Heart right ventricle (tissue), 16 donors: ENCODE data around the gene RBMS3. TPM values are rescaled to one million over a fixed set of nuclear protein-coding genes. Genes with fewer than 3 reads are reported as not detected.

ENCODE experiments used
- ATAC-seq, 8 donors: fragments of 200-7000 bp; cut with Tn5 transposase; one replicate each; pipeline ENCODE4 v1.9.1; 2020; ENCODE audit warnings: mild to moderate bottlenecking in 8 of 8, moderate library complexity in 8 of 8, moderate number of reproducible peaks in 1 of 8
- DNase-seq, 2 donors: peaks; one replicate each; pipeline ENCODE4 v3.0.0-alpha.2; 2020
- H3K27ac ChIP-seq, 10 donors: fragments of 200-600 bp; sonication (generic) in 2 of 10; one replicate each; pipeline versions ENCODE4 v1.5.0 to v1.8.0; 2020 to 2022; ENCODE audit warnings: mild to moderate bottlenecking in 3 of 10
- H3K27me3 ChIP-seq, 7 donors: fragments of 200-600 bp; one replicate each; pipeline ENCODE4 v1.8.0; 2021 to 2022; ENCODE audit warnings: mild to moderate bottlenecking in 2 of 7
- H3K36me3 ChIP-seq, 9 donors: fragments of 200-600 bp; sonication (generic) in 1 of 9; one replicate each; pipeline versions ENCODE4 v1.5.0 to v1.8.0; 2020 to 2022; ENCODE audit warnings: mild to moderate bottlenecking in 2 of 9
- H3K4me1 ChIP-seq, 9 donors: fragments of 200-600 bp; sonication (generic) in 1 of 9; one replicate each; pipeline versions ENCODE4 v1.5.0 to v1.8.0; 2020 to 2022; ENCODE audit warnings: mild to moderate bottlenecking in 4 of 9
- H3K4me3 ChIP-seq, 10 donors: fragments of 200-600 bp; sonication (generic) in 2 of 10; one replicate each; pipeline versions ENCODE4 v1.5.0 to v1.8.0; 2020 to 2022; ENCODE audit warnings: mild to moderate bottlenecking in 7 of 10, moderate library complexity in 2 of 10
- H3K9me3 ChIP-seq, 11 donors: fragments of 200-600 bp in 10 of 11; sonication (generic) in 2 of 11; one replicate each; pipeline versions ENCODE4 v1.5.0 to v1.8.0; 2013 to 2022; ENCODE audit warnings: mild to moderate bottlenecking in 2 of 11, control low read depth in 1 of 11, moderate library complexity in 1 of 11
- WGBS, 2 donors: extraction: QIAGEN DNeasy Blood & Tissue Kit; methylation state at CpG; one replicate each; pipeline ENCODE4 v1.1.7; 2013; ENCODE audit warnings: inconsistent platforms in 1 of 2; 5-methylcytosine and 5-hydroxymethylcytosine counted together
- intact Hi-C, 10 donors: fragments of 100-400 bp; cut with DNase I; formaldehyde crosslinking; loops; one replicate each; pipeline versions ENCODE4 v1.11.1 to v1.14.2; 2022
- polyA plus RNA-seq, 2 donors: library from polyadenylated mRNA; stranded (reverse); fragments of 200-250 nt; gene quantifications; one replicate each; pipeline ENCODE4 v1.2.3, GENCODE V29; 2013
- total RNA-seq, 10 donors: library from RNA; stranded (reverse); fragmentation: NEBNext Ultra II Directional in 3 of 10; extraction: Animal tissue kit (Norgen Biotek cat#: 25700) in 3 of 10; gene quantifications; one replicate each; pipeline versions ENCODE4 v1.2.1 to v1.2.4, GENCODE V29; 2021 to 2023
- TF ChIP-seq, protein P1 (sequence below), 9 donors: fragments of 200-600 bp; sonication (generic) in 2 of 9; IDR thresholded peaks; one replicate each; pipeline versions ENCODE4 v1.5.0 to v1.8.0; 2021 to 2022; ENCODE audit warnings: antibody characterized with exemption in 9 of 9, mild to moderate bottlenecking in 5 of 9, moderate library complexity in 1 of 9
- donor health status: Arrhythmogenic right ventricular cardiomyopathy.
- donor health status: ischemic (EF 13 %, LVEDD 7.1; RV severe dilation, severe dysfunction).
- donor health status: healthy with polysubstance abuse.
- donor health status: DM: no; HTN: yes; CAD: no.
- donor health status: DM: no; HTN: no; CAD: no.
- donor health status: ischemic (EF 25% LVEDD 6.9; RV normal size, moderate dysfunction).
- donor health status: ischemic (EF 25% LVEDD 5.7; RV mildly dilated, moderate dysfunction).
- donor health status: healthy.
- donor health status: DM: yes; HTN: yes; CAD: no.
- donor health status: Ischemic cardiomyopathy.
- donor health status: ischemic (EF 35%, LVEDD 5.7; RV mildly dilated, moderate dysfunction).
- donor health status: nonischemic (EF 11% LVEDD 7.7; RV severe dilation, severe dysfunction).
- donor health status: DM: yes; HTN: yes; CAD: no.
- donor health status: PGD.
- donor health status: ischemic (EF 29% LVEDD 5.4; RV normal size, mild dysfunction).
- donor health status: nonischemic (EF 23%, LVEDD 6.1; RV moderate dilation, normal function).

Gene RBMS3
- total and polyA plus RNA-seq, 12 donors = 3.2 to 41.1 (median 26.4) TPM

DNA sequence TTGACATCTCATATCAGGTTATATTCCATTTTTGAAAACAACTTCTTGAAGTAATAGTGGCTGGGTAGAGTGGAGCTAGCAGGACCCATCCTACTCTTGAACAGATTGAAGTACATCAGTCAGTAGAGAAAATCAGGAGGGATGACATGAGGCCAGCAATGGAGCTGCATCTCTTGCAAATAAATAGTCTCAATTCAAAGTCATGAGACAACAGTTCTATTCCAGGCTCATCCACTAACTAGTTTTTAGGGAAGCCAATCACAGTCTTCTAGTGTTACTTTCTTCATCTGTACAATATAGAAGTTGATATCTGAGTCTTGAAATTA lies 477.2 kb downstream of the RBMS3 start:
- no peak overlapping the region for H3K4me3 ChIP-seq
- H3K27me3 ChIP-seq = no peaks in the 10 kb centered on the region
- H3K36me3 ChIP-seq = no peaks in the 10 kb centered on the region
- H3K4me1 ChIP-seq = peaks cover 11 to 52% (median 43%) of the 10 kb centered on the region in 9 donors
- TF ChIP-seq, protein P1, sequence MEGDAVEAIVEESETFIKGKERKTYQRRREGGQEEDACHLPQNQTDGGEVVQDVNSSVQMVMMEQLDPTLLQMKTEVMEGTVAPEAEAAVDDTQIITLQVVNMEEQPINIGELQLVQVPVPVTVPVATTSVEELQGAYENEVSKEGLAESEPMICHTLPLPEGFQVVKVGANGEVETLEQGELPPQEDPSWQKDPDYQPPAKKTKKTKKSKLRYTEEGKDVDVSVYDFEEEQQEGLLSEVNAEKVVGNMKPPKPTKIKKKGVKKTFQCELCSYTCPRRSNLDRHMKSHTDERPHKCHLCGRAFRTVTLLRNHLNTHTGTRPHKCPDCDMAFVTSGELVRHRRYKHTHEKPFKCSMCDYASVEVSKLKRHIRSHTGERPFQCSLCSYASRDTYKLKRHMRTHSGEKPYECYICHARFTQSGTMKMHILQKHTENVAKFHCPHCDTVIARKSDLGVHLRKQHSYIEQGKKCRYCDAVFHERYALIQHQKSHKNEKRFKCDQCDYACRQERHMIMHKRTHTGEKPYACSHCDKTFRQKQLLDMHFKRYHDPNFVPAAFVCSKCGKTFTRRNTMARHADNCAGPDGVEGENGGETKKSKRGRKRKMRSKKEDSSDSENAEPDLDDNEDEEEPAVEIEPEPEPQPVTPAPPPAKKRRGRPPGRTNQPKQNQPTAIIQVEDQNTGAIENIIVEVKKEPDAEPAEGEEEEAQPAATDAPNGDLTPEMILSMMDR (IDR thresholded peaks at IDR 0.05) = no peak
- no peaks in the 10 kb centered on the region for H3K9me3 ChIP-seq
- H3K27ac ChIP-seq = peak overlapping the region in 9 of 10 donors; percentile 62 to 88 (median 80)
- intact Hi-C loops = loop anchor here in 5 of 10 donors (2.0 to 10.0 kb wide), 7 partner anchors 61 to 477 kb away; partner anchors contain the start of gene RBMS3 (in 1 of the 5)
- no peak for DNase-seq
- ATAC-seq = peak in 2 of 8 donors; percentile 2 to 14

DNA sequence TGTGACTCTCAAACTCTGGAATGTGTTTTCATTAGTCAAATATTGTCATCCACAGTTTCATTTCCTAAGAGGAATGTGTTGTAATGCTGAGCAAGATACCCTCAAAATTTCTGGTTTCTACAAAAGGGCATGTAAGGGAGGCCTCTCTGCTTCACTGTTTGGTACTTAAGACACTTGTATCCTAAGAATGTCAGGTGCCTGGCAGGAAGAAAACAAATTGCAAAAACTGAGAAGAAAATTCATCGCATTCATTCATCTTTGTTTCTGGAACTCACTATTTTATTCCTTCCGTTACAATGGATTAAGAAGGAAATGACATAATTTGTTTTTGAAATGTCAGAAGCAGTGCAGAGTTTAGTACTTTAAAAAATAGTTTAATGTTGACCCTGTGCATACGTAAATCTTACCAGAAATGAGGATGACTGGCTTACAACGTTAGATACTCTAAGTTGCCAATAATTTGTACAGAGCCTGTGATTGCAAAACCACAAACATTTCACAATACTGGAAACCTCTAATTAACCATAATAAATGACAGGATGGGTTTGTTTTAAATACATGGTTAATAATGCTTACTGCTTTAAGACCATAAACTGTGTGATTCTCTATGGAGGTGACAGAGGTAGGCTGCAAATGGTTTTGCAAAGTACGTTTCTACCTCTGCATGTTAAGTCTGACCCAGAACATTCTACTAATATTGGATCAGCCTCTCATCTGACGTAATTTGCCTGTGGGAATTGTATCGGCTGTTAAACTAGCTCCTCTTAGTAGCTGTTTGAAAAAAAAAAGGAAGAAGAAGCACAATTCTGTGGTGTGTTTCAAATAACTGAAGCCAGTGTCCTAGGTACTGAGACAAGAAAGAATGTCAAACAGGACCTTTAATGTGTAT lies 477.8 kb downstream of the RBMS3 start:
- peak overlapping the region in 1 of 10 donors; percentile 11 for H3K4me3 ChIP-seq
- no peaks in the 10 kb centered on the region for H3K9me3 ChIP-seq
- peak overlapping the region; percentile 4 to 88 (median 78) for H3K27ac ChIP-seq
- DNase-seq = peak in 1 of 2 donors; percentile 31
- whole genome bisulfite sequencing, 2 donors = 25 to 39% methylated on average over 7 of the region's 7 CpGs
- TF ChIP-seq, protein P1 (IDR thresholded peaks at IDR 0.05) = no peak
- H3K36me3 ChIP-seq = no peaks in the 10 kb centered on the region
- ATAC-seq = peak; percentile 60 to 81 (median 70)
- H3K27me3 ChIP-seq = no peaks in the 10 kb centered on the region
- intact Hi-C loops = loop anchor here in 5 of 10 donors (2.0 to 10.0 kb wide), 7 partner anchors 61 to 478 kb away; partner anchors contain the start of gene RBMS3 (in 1 of the 5)
- H3K4me1 ChIP-seq = peaks cover 11 to 58% (median 47%) of the 10 kb centered on the region in 9 donors

DNA sequence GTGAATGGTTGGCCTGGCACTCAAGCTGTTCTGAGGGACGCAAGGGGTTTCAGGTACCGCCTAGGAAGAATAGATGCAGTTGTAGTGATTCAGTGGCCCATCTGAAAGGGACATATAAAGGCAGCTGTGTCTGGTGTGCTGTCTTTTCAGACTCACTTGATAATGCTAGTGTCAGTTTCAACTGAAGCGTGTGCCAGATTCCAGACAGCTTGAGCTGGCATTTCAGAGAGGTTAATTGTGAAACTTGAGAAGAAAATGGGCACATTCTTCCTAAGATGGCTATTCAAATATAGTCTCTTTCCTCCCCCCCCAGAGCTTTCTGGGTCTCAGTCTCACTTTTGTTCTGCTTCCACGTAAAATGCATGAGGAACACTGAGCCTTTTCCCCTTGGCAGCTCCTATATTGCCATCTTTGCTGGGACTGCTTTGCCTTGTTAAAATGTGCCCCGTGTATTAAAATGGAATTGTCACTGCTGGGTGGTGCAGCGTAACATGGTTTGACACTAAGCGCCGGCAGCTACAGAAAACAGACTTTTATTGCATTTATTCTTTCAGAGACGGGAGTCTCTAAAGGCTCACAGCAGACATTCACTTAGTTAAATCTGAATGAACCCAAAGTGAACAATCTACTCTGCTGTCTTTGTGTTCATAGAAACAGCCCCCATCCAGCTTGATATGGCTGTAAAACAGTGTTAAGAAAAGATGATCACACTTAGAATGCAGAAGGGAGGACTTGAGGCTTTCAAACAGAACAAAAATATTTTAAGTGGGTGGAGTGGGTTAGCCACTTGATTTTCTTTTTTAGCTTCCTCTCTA lies 478.7 kb downstream of the RBMS3 start:
- ATAC-seq (peak in 7 of 8 donors; percentile 44 to 75 (median 57)), DNase-seq (peak in 1 of 2 donors; percentile 9)
- Histone ChIP-seq H3K27ac (peak overlapping the region; percentile 4 to 88 (median 78)), H3K4me1 (peaks cover 11 to 67% (median 57%) of the 10 kb centered on the region in 9 donors), H3K36me3 (no peaks in the 10 kb centered on the region), H3K4me3 (peak overlapping the region in 2 of 10 donors; percentile 9 to 11), H3K9me3 (no peaks in the 10 kb centered on the region), H3K27me3 (no peaks in the 10 kb centered on the region)
- intact Hi-C loops = loop anchor here in 9 of 10 donors (2.0 to 10.0 kb wide), 14 partner anchors 62 to 1095 kb away; partner anchors contain the start of gene RBMS3 (in 5 of the 9)
- 49 to 60% methylated on average over 9 of the region's 9 CpGs for WGBS, 2 donors
- TF ChIP-seq, protein P1 (IDR thresholded peaks at IDR 0.05) = no peak

DNA sequence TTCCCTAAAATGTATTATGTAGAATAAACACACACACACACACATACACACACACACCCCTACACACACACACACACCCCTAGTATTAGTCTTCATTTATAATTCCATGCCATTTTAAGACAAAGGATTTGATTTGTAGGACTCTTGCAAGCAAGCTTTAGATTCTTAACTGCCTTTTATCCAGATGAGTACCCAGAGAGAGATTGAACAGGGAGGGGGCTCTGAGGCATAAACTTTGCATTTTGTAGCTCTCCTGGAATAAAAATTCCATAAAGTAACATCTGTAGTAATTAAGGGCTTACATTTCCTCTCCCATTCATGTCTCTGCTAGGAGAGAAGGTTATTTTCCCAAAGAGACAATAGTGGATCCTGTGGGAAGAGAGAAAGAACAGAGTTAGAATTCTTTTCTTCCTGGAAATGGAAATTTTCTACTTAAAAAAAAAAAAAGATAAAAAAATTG lies 479.4 kb downstream of the RBMS3 start:
- Histone ChIP-seq H3K9me3 (no peaks in the 10 kb centered on the region), H3K27me3 (no peaks in the 10 kb centered on the region), H3K4me1 (peaks cover 11 to 70% (median 63%) of the 10 kb centered on the region in 9 donors), H3K4me3 (no peak overlapping the region), H3K27ac (peak overlapping the region in 7 of 10 donors; percentile 18 to 88 (median 80)), H3K36me3 (no peaks in the 10 kb centered on the region)
- DNase-seq (no peak), ATAC-seq (peak in 1 of 8 donors; percentile 38)
- intact Hi-C loops = loop anchor here in 9 of 10 donors (5.0 to 10.0 kb wide), 8 partner anchors 68 to 1095 kb away; partner anchors contain the start of gene RBMS3 (in 4 of the 9)
- TF ChIP-seq, protein P1 (IDR thresholded peaks at IDR 0.05) = no peak
